K562 (cell line): ENCODE data around the gene VEGFB. TPM values are rescaled to one million over a fixed set of nuclear protein-coding genes. Genes with fewer than 3 reads are reported as not detected.
A peak's percentile ranks its signal among the peaks of the same experiment; 100 is the strongest.

ENCODE experiments used
- ARID1B ChIP-seq: fragments of 450-650 bp; IDR thresholded peaks from 2 replicates; pipeline ENCODE4 v1.6.1; 2016; ENCODE audit warnings: antibody characterized with exemption, mild to moderate bottlenecking, inconsistent platforms
- CREB5 ChIP-seq: fragments of 250-450 bp; sonication (Bioruptor Pico); IDR thresholded peaks from 2 replicates; pipeline ENCODE4 v1.5.0; 2020; ENCODE audit warnings: mild to moderate bottlenecking
- CREM ChIP-seq: IDR thresholded peaks from 2 replicates; pipeline ENCODE4 v1.6.1; 2014; ENCODE audit warnings: antibody characterized with exemption, low read depth
- ELF1 ChIP-seq: fragments of 200-800 bp; sonication (Bioruptor generic); IDR thresholded peaks from 2 replicates; pipeline ENCODE4 v1.6.1; 2016; ENCODE audit warnings: missing genetic modification characterization, missing compliant biosample characterization
- ILF3 ChIP-seq: fragments of 450-650 bp; IDR thresholded peaks from 2 replicates; pipeline ENCODE4 v1.6.1; 2018; ENCODE audit warnings: antibody characterized with exemption, mild to moderate bottlenecking, moderate library complexity, borderline replicate concordance
- POLR2AphosphoS2 ChIP-seq: IDR thresholded peaks from 2 replicates; pipeline ENCODE4 v1.6.1; 2012; ENCODE audit warnings: low read length, improper control_type of control experiment
- SIN3B ChIP-seq: fragments of 450-650 bp; IDR thresholded peaks from 2 replicates; pipeline ENCODE4 v1.6.1; 2017; ENCODE audit warnings: low read depth, mild to moderate bottlenecking, moderate library complexity
- SMARCA5 ChIP-seq: fragments of 450-650 bp; IDR thresholded peaks from 2 replicates; pipeline ENCODE4 v1.6.1; 2016
- SP2 ChIP-seq: IDR thresholded peaks from 2 replicates; pipeline ENCODE4 v1.6.1; 2011; ENCODE audit warnings: mild to moderate bottlenecking, low read depth, low read length, moderate library complexity; ENCODE audit not compliant: poor library complexity, severe bottlenecking; ENCODE audit errors: extremely low read depth
- THAP12 ChIP-seq: fragments of 250-450 bp; sonication (Bioruptor Pico); IDR thresholded peaks from 2 replicates; pipeline ENCODE4 v1.9.0; 2021; ENCODE audit warnings: mild to moderate bottlenecking, inconsistent platforms
- ZC3H4 ChIP-seq: sonication (generic); formaldehyde crosslinking; IDR thresholded peaks from 2 replicates; pipeline ENCODE4 v1.9.0; 2021; ENCODE audit warnings: missing genetic modification reagents, borderline replicate concordance
- ZFP36 ChIP-seq: fragments of 150-350 bp; IDR thresholded peaks from 2 replicates; pipeline ENCODE4 v1.6.1; 2018; ENCODE audit warnings: low read length, low read depth; ENCODE audit not compliant: partially characterized antibody
- polyA plus RNA-seq, 8 experiments: library from polyadenylated mRNA; depleted of rRNA in 4 of 8; stranded (reverse) in 5 of 8; unstranded in 3 of 8; fragments of >200 nt; fragmentation: Nextera tagmentation in 2 of 8; fragmentation: Illumina TruSeq in 1 of 8; extraction: Ambion mirVana in 2 of 8; extraction: Trizol in 1 of 8; gene quantifications; 2 replicates each; pipeline versions ENCODE4 v1.2.1 to v1.2.3, GENCODE V29; 2011 to 2014; ENCODE audit warnings: inconsistent platforms in 1 of 8, missing spikeins in 1 of 8
- total RNA-seq, 7 experiments: library from RNA; depleted of rRNA in 6 of 7; stranded (reverse); fragments of >200 nt in 6 of 7; fragmentation: Illumina TruSeq in 2 of 7; extraction: Trizol in 2 of 7; gene quantifications; 2 replicates each; pipeline versions ENCODE4 v1.2.1 to v1.2.3, GENCODE V29; 2011 to 2021; ENCODE audit warnings: low replicate concordance in 1 of 7
- TF ChIP-seq, protein P1 (sequence below): sonication (generic); formaldehyde crosslinking; IDR thresholded peaks from 2 replicates; pipeline ENCODE4 v1.8.0; 2022; ENCODE audit warnings: mild to moderate bottlenecking, missing genetic modification reagents, borderline replicate concordance
- TF ChIP-seq, protein P2 (sequence below): fragments of 250-450 bp; sonication (Bioruptor Pico); IDR thresholded peaks from 2 replicates; pipeline ENCODE4 v1.5.1; 2021; ENCODE audit warnings: mild to moderate bottlenecking
- TF ChIP-seq, protein P3 (sequence below): fragments of 200-800 bp; sonication (Bioruptor generic); IDR thresholded peaks from 2 replicates; pipeline ENCODE4 v1.6.1; 2017; ENCODE audit warnings: missing genetic modification characterization, missing compliant biosample characterization
- TF ChIP-seq, protein P4 (sequence below): sonication (generic); formaldehyde crosslinking; IDR thresholded peaks from 2 replicates; pipeline ENCODE4 v1.8.1; 2023; ENCODE audit warnings: mild to moderate bottlenecking, missing genetic modification reagents, moderate library complexity

The VEGFB gene
- total and polyA plus RNA-seq, 9 of the 15 experiments (the other 6 are each of a cell fraction or from before 2014, with no cell fraction given) = 11.0 to 83.4 (median 25.7) TPM

DNA sequence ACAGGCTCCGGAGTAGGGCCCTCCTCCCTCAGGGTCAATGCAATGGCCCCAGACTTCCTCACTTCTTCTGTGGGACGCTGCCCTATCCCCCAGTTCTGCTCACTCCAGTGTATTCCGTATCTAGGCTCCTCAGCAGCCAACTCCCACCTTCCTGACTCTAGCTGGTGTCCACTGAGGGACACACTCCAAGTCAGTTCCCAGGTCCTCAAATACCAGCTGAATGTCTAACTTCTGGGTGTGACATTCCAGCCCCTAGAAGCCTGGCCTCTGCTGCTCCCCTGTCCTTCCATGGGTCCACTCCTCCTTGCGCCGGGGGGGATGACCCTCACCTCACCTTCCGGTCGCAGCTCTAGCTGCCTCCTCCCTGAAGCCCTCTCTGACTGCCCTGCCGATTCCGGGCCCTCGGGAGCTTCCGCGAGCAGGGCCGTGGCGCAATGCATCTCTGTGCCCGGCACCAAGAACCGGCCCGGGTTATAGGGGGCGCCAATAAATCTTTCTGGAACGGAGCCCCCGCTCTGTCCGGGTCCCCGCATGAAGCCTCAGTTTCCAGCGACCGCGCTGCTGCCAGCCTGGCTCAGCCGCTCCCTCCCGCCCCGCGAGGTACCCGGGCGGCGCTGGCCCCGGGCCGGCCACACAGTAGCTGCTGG is 34.6 kb downstream of the VEGFB start (continued):
- TF ChIP-seq ARID1B (no peak; the same call in 1 of the 2 replicates), ZC3H4 (CRISPR knock-in tag) (peak; percentile 33; the same call in 1 of the 2 replicates), ELF1 (peak; percentile 26; the same call in 1 of the 2 replicates), SMARCA5 (peak; percentile 92), POLR2AphosphoS2 (no peak; the same call in 1 of the 2 replicates), CREM (peak; percentile 71), CREB5 (CRISPR knock-in tag) (0 out of 2 replicates have a peak, but pooled peaks have one; percentile 15), THAP12 (CRISPR knock-in tag) (no peak), SIN3B (0 out of 2 replicates have a peak, but pooled peaks have one; percentile 10), ILF3 (peak; percentile 25; the same call in 1 of the 2 replicates), ZFP36 (peak; percentile 100), SP2 (no peak)
- TF ChIP-seq, protein P1, sequence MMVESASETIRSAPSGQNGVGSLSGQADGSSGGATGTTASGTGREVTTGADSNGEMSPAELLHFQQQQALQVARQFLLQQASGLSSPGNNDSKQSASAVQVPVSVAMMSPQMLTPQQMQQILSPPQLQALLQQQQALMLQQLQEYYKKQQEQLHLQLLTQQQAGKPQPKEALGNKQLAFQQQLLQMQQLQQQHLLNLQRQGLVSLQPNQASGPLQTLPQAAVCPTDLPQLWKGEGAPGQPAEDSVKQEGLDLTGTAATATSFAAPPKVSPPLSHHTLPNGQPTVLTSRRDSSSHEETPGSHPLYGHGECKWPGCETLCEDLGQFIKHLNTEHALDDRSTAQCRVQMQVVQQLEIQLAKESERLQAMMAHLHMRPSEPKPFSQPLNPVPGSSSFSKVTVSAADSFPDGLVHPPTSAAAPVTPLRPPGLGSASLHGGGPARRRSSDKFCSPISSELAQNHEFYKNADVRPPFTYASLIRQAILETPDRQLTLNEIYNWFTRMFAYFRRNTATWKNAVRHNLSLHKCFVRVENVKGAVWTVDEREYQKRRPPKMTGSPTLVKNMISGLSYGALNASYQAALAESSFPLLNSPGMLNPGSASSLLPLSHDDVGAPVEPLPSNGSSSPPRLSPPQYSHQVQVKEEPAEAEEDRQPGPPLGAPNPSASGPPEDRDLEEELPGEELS = 0 out of 2 replicates have a peak, but pooled peaks have one; percentile 6
- TF ChIP-seq, protein P2, sequence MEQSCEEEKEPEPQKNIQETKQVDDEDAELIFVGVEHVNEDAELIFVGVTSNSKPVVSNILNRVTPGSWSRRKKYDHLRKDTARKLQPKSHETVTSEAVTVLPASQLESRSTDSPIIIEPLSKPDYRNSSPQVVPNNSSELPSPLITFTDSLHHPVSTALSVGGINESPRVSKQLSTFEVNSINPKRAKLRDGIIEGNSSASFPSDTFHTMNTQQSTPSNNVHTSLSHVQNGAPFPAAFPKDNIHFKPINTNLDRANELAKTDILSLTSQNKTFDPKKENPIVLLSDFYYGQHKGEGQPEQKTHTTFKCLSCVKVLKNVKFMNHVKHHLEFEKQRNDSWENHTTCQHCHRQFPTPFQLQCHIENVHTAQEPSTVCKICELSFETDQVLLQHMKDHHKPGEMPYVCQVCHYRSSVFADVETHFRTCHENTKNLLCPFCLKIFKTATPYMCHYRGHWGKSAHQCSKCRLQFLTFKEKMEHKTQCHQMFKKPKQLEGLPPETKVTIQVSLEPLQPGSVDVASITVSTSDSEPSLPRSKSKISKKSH (CRISPR knock-in tag) = no peak
- TF ChIP-seq, protein P3, sequence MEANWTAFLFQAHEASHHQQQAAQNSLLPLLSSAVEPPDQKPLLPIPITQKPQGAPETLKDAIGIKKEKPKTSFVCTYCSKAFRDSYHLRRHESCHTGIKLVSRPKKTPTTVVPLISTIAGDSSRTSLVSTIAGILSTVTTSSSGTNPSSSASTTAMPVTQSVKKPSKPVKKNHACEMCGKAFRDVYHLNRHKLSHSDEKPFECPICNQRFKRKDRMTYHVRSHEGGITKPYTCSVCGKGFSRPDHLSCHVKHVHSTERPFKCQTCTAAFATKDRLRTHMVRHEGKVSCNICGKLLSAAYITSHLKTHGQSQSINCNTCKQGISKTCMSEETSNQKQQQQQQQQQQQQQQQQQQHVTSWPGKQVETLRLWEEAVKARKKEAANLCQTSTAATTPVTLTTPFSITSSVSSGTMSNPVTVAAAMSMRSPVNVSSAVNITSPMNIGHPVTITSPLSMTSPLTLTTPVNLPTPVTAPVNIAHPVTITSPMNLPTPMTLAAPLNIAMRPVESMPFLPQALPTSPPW (CRISPR knock-in tag) = peak; percentile 15; the same call in 1 of the 2 replicates
- TF ChIP-seq, protein P4, sequence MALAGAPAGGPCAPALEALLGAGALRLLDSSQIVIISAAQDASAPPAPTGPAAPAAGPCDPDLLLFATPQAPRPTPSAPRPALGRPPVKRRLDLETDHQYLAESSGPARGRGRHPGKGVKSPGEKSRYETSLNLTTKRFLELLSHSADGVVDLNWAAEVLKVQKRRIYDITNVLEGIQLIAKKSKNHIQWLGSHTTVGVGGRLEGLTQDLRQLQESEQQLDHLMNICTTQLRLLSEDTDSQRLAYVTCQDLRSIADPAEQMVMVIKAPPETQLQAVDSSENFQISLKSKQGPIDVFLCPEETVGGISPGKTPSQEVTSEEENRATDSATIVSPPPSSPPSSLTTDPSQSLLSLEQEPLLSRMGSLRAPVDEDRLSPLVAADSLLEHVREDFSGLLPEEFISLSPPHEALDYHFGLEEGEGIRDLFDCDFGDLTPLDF (CRISPR knock-in tag) = no peak
